C4-2B (cell line): ENCODE measurements around the gene NEK11.

Experiments used
- ZFX ChIP-seq: fragments of 450-650 bp; IDR thresholded peaks from 2 replicates; pipeline ENCODE4 v1.6.1; 2017
- TF ChIP-seq, protein P1 (sequence below): fragments of 450-650 bp; conservative IDR thresholded peaks from 2 replicates; pipeline ENCODE4 v1.5.1; 2017; ENCODE audit warnings: mild to moderate bottlenecking

DNA sequence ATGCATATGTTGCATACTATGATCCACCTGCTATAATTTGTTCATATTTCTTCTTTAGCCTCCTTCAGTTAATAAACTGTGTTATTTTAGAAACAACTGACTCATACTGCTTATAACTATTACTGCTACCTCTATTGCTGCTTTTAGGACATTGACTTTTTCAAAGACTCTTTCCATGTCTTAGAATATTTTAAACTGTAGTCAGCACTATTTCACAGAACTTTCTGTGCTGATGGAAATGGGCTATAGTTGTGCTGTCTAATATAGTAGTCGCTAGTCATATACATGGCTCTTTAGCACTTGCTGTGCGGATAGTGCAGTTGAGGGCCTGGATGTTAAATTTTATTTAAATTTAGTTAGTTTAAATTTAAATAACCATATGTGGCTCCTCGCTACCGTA is 55.6 kb downstream of the NEK11 start:
- TF ChIP-seq, protein P1, sequence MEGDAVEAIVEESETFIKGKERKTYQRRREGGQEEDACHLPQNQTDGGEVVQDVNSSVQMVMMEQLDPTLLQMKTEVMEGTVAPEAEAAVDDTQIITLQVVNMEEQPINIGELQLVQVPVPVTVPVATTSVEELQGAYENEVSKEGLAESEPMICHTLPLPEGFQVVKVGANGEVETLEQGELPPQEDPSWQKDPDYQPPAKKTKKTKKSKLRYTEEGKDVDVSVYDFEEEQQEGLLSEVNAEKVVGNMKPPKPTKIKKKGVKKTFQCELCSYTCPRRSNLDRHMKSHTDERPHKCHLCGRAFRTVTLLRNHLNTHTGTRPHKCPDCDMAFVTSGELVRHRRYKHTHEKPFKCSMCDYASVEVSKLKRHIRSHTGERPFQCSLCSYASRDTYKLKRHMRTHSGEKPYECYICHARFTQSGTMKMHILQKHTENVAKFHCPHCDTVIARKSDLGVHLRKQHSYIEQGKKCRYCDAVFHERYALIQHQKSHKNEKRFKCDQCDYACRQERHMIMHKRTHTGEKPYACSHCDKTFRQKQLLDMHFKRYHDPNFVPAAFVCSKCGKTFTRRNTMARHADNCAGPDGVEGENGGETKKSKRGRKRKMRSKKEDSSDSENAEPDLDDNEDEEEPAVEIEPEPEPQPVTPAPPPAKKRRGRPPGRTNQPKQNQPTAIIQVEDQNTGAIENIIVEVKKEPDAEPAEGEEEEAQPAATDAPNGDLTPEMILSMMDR, result no peak
- no peak for TF ChIP-seq ZFX
